ENCODE measurements around the gene SERPIND1.

GRCh38 chr22:20777420-20778177, 3.7 kb downstream of the SERPIND1 start:
- TF ChIP-seq CTCF (conservative IDR thresholded peaks at IDR 0.05; ENCODE audit: low read length): no peak
- no peak for TF ChIP-seq EZH2phosphoT487 (IDR thresholded peaks at IDR 0.05; ENCODE audit: borderline replicate concordance)
